HCT116 (cell line): ENCODE data around the gene CACNA1C. TPM values are rescaled to one million over a fixed set of nuclear protein-coding genes. Genes with fewer than 3 reads are reported as not detected.

Source experiments
- ATAC-seq: fragments of 200-7000 bp; cut with Tn5 transposase; 2 replicates; pipeline ENCODE4 v1.9.1; 2020; ENCODE audit warnings: mild to moderate bottlenecking, moderate library complexity
- BruUV-seq: library from RNA; stranded (reverse); fragments of 400-500 nt; replicated peaks from 2 replicates; lab custom pipeline; 2021; lab: Mats Ljungman, UMichigan
- CTCF ChIA-PET: fragments of 300-600 bp; sonication (Branson Sonifier 250); formaldehyde crosslinking; loops from one replicate; lab custom pipeline; 2021; ENCODE audit warnings: antibody characterized with exemption; lab: Charles Lee
- POLR2A ChIA-PET: fragments of 300-600, 350-600 bp; sonication (Branson Sonifier 250); formaldehyde crosslinking; loops from one replicate; lab custom pipeline; 2021; ENCODE audit warnings: antibody characterized with exemption; lab: Charles Lee
- RAD21 ChIA-PET, 2 experiments: fragments of 300-600 bp; sonication (Branson Sonifier 250); formaldehyde crosslinking; loops; one replicate each; lab custom pipeline; 2023; ENCODE audit warnings: low total read pairs in 2 of 2; ENCODE audit not compliant: uncharacterized antibody in 2 of 2, unreplicated experiment in 2 of 2, low non-redundant PET in 1 of 2; lab: Charles Lee
- DNase-seq: peaks from one replicate; pipeline ENCODE4 v3.0.0-alpha.2; 2010; ENCODE audit warnings: low read depth, low spot score
- H2AFZ ChIP-seq: fragments of 200-600 bp; shearing (Covaris generic), sonication (generic); 2 replicates; pipeline ENCODE4 v1.6.1; 2017; ENCODE audit warnings: low read depth, mixed run types, mixed read lengths, antibody characterized with exemption, low read length; ENCODE audit not compliant: poor library complexity, severe bottlenecking
- H3K27ac ChIP-seq: 2 replicates; pipeline ENCODE4 v1.5.1; 2012; ENCODE audit warnings: low read depth, low read length
- H3K27me3 ChIP-seq: fragments of 200-600 bp; sonication (generic); 2 replicates; pipeline ENCODE4 v1.6.1; 2016; ENCODE audit warnings: mixed run types, low read length, mixed read lengths; ENCODE audit not compliant: insufficient read depth
- H3K36me3 ChIP-seq, 2 experiments: fragments of 200-500 bp in 1 of 2; fragments of 200-600 bp in 1 of 2; sonication (Bioruptor generic) in 1 of 2; sonication (generic) in 1 of 2; 2 replicates each; pipeline versions ENCODE4 v1.5.1 to v1.6.1; 2014 to 2016; ENCODE audit warnings: low read length in 2 of 2, inconsistent platforms in 1 of 2, mixed read lengths in 1 of 2, mixed run types in 1 of 2; ENCODE audit not compliant: insufficient read depth in 2 of 2, control insufficient read depth in 1 of 2
- H3K4me1 ChIP-seq, 2 experiments: fragments of 200-600 bp in 1 of 2; sonication (generic) in 1 of 2; 2 replicates each; pipeline versions ENCODE4 v1.5.1 to v1.6.1; 2012 to 2017; ENCODE audit warnings: low read length in 2 of 2, inconsistent platforms in 1 of 2, mild to moderate bottlenecking in 1 of 2, mixed read lengths in 1 of 2, mixed run types in 1 of 2, moderate library complexity in 1 of 2; ENCODE audit not compliant: insufficient read depth in 2 of 2, control insufficient read depth in 1 of 2
- H3K4me2 ChIP-seq: fragments of 200-600 bp; sonication (generic); 2 replicates; pipeline ENCODE4 v1.6.1; 2017; ENCODE audit warnings: mixed run types, low read length, mixed read lengths
- H3K4me3 ChIP-seq, 2 experiments: fragments of 200-600 bp in 1 of 2; sonication (generic) in 1 of 2; replicated peaks in 1 of 2; 2 replicates each; pipeline ENCODE4 v1.5.1; 2011 to 2016; ENCODE audit warnings: low read length in 2 of 2, control low read depth in 1 of 2, low read depth in 1 of 2, mild to moderate bottlenecking in 1 of 2, mixed read lengths in 1 of 2, mixed run types in 1 of 2
- H3K79me2 ChIP-seq: fragments of 200-600 bp; sonication (generic); 2 replicates; pipeline ENCODE4 v1.6.1; 2017; ENCODE audit warnings: mild to moderate bottlenecking, mixed run types, low read length, moderate library complexity, mixed read lengths; ENCODE audit not compliant: insufficient read depth
- H3K9ac ChIP-seq: fragments of 200-600 bp; sonication (generic); 2 replicates; pipeline ENCODE4 v1.6.1; 2016; ENCODE audit warnings: low read length, mixed read lengths
- H3K9me2 ChIP-seq: fragments of 200-600 bp; sonication (generic), shearing (Covaris generic); 2 replicates; pipeline ENCODE4 v1.6.1; 2017; ENCODE audit warnings: mixed run types, mild to moderate bottlenecking, moderate library complexity; ENCODE audit not compliant: insufficient read depth
- H3K9me3 ChIP-seq, 2 experiments: fragments of 200-500 bp in 1 of 2; fragments of 200-600 bp in 1 of 2; sonication (Bioruptor generic) in 1 of 2; sonication (generic) in 1 of 2; 2 replicates each; pipeline ENCODE4 v1.6.1; 2014 to 2017; ENCODE audit warnings: low read length in 2 of 2, mixed read lengths in 2 of 2, inconsistent platforms in 1 of 2, low read depth in 1 of 2, mild to moderate bottlenecking in 1 of 2, mixed run types in 1 of 2, moderate library complexity in 1 of 2; ENCODE audit not compliant: control insufficient read depth in 1 of 2, insufficient read depth in 1 of 2
- H4K20me1 ChIP-seq: fragments of 200-600 bp; sonication (generic), shearing (Covaris generic); 2 replicates; pipeline ENCODE4 v1.6.1; 2017; ENCODE audit warnings: mixed run types, mild to moderate bottlenecking, moderate library complexity; ENCODE audit not compliant: insufficient read depth
- CTCF ChIP-seq, 3 experiments: fragments of 200-600 bp in 1 of 3; sonication (generic) in 1 of 3; IDR thresholded peaks in 2 of 3; conservative IDR thresholded peaks in 1 of 3; 2 replicates each; pipeline ENCODE4 v1.5.1; 2012 to 2017; ENCODE audit warnings: low read depth in 2 of 3, low read length in 2 of 3, antibody characterized with exemption in 1 of 3, borderline replicate concordance in 1 of 3, control low read depth in 1 of 3, mild to moderate bottlenecking in 1 of 3, mixed read lengths in 1 of 3, mixed run types in 1 of 3, moderate library complexity in 1 of 3; ENCODE audit not compliant: insufficient read depth in 1 of 3
- EGR1 ChIP-seq: IDR thresholded peaks from 2 replicates; pipeline ENCODE4 v1.6.1; 2012; ENCODE audit warnings: low read depth
- EZH2 ChIP-seq: fragments of 200-600 bp; sonication (generic); IDR thresholded peaks from 2 replicates; pipeline ENCODE4 v1.6.1; 2017; ENCODE audit warnings: antibody characterized with exemption, mixed run types
- JUND ChIP-seq: IDR thresholded peaks from 2 replicates; pipeline ENCODE4 v1.6.1; 2012
- RAD21 ChIP-seq: IDR thresholded peaks from 2 replicates; pipeline ENCODE4 v1.6.1; 2012; ENCODE audit warnings: low read depth, mild to moderate bottlenecking
- TCF7L2 ChIP-seq: IDR thresholded peaks from 2 replicates; pipeline ENCODE4 v1.7.0; 2011; ENCODE audit warnings: borderline replicate concordance, inconsistent platforms; ENCODE audit not compliant: insufficient read depth, insufficient read length; ENCODE audit errors: extremely low read depth
- ZBTB33 ChIP-seq: IDR thresholded peaks from 2 replicates; pipeline ENCODE4 v1.6.1; 2011; ENCODE audit warnings: mild to moderate bottlenecking, low read length, moderate library complexity; ENCODE audit not compliant: insufficient replicate concordance; ENCODE audit errors: extremely low read depth
- ZFX ChIP-seq: fragments of 450-650 bp; IDR thresholded peaks from 2 replicates; pipeline ENCODE4 v1.6.1; 2017
- intact Hi-C: fragments of 100-400 bp; cut with micrococcal nuclease; formaldehyde crosslinking; loops from 2 replicates; pipeline ENCODE4 v1.10.0; 2022
- total RNA-seq: library from RNA; stranded (reverse); gene quantifications from one replicate; pipeline ENCODE4 v1.2.1, GENCODE V29; 2021; ENCODE audit not compliant: unreplicated experiment

Gene CACNA1C
- total RNA-seq, 1 experiment from 2014 or later, result 0.05 TPM

GRCh38 chr12:2154050-2154449 lies 101.3 kb downstream of the CACNA1C start:
- ChIA-PET CTCF (no interaction called here), POLR2A (no interaction called here), RAD21 (no interaction called here)
- Histone ChIP-seq H3K9ac (no peak overlapping the region), H3K27ac (no peak overlapping the region), H4K20me1 (no peaks in the 10 kb centered on the region), H3K4me3 (no peak overlapping the region), H3K9me2 (no peaks in the 10 kb centered on the region), H3K27me3 (peaks cover 13% of the 10 kb centered on the region), H3K4me1 (no peaks in the 10 kb centered on the region), H3K9me3 (no peaks in the 10 kb centered on the region), H2AFZ (no peak overlapping the region), H3K36me3 (no peaks in the 10 kb centered on the region), H3K79me2 (no peaks in the 10 kb centered on the region), H3K4me2 (no peak overlapping the region)
- no peak for ATAC-seq
- intact Hi-C loops, result no loop called here
- no peak for DNase-seq
- no TSS peak for BruUV-seq
- TF ChIP-seq ZFX, result no peak
- TF ChIP-seq TCF7L2, result no peak
- TF ChIP-seq JUND, result no peak
- no peak for TF ChIP-seq EGR1
- TF ChIP-seq ZBTB33, result no peak
- no peak for TF ChIP-seq RAD21
- no peak for TF ChIP-seq EZH2
- no peak for TF ChIP-seq CTCF (IDR thresholded peaks at IDR 0.05 in 2 of 3, conservative IDR thresholded peaks at IDR 0.05 in 1 of 3; ENCODE audit: borderline replicate concordance in 1 of 3, insufficient read depth in 1 of 3, low read depth in 2 of 3, low read length in 2 of 3)
